Gastroesophageal sphincter (tissue), 3 donors: ENCODE results near the gene JAML.

Experiments
- EP300 ChIP-seq: sonication (generic); formaldehyde crosslinking; IDR thresholded peaks from one replicate; pipeline ENCODE4 v1.6.1; 2017; ENCODE audit warnings: antibody characterized with exemption, mild to moderate bottlenecking
- POLR2A ChIP-seq, 2 donors: fragments of 450-650 bp; IDR thresholded peaks; one replicate each; pipeline ENCODE4 v1.6.1; 2017; ENCODE audit warnings: antibody characterized with exemption in 2 of 2, mild to moderate bottlenecking in 2 of 2, moderate library complexity in 1 of 2
- POLR2AphosphoS5 ChIP-seq: sonication (generic); formaldehyde crosslinking; IDR thresholded peaks from one replicate; pipeline ENCODE4 v1.6.1; 2017; ENCODE audit warnings: antibody characterized with exemption
- TF ChIP-seq, protein P1 (sequence below), 4 experiments: fragments of 200-600 bp in 2 of 4; fragments of 450-650 bp in 2 of 4; sonication (generic) in 1 of 4; IDR thresholded peaks; one replicate each; pipeline ENCODE4 v1.5.1; 2017 to 2019; ENCODE audit warnings: antibody characterized with exemption in 4 of 4, mild to moderate bottlenecking in 2 of 4, moderate library complexity in 2 of 4

DNA sequence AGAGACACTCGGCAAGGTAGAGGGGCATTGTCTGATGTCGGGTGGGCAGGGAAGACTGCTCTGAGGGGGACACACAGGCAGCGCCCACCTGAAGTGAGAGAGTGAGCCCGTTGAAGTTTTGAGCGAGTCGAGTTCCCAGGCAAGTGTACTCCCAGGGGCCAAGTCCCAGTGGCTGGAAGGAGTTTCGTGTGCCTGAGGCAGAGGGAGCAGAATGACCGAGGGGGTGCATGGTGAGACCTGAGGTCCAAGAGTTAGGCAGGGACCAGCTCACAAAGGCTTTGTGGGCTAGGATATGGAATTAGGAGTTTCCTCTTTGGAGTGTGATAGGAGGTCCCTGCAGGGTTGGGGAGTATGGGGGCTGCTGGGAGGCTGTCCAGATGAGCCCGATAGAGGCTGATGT, 54.6 kb downstream of the JAML start:
- TF ChIP-seq, protein P1, sequence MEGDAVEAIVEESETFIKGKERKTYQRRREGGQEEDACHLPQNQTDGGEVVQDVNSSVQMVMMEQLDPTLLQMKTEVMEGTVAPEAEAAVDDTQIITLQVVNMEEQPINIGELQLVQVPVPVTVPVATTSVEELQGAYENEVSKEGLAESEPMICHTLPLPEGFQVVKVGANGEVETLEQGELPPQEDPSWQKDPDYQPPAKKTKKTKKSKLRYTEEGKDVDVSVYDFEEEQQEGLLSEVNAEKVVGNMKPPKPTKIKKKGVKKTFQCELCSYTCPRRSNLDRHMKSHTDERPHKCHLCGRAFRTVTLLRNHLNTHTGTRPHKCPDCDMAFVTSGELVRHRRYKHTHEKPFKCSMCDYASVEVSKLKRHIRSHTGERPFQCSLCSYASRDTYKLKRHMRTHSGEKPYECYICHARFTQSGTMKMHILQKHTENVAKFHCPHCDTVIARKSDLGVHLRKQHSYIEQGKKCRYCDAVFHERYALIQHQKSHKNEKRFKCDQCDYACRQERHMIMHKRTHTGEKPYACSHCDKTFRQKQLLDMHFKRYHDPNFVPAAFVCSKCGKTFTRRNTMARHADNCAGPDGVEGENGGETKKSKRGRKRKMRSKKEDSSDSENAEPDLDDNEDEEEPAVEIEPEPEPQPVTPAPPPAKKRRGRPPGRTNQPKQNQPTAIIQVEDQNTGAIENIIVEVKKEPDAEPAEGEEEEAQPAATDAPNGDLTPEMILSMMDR (IDR thresholded peaks at IDR 0.05): no peak
- TF ChIP-seq POLR2A (IDR thresholded peaks at IDR 0.05) (no peak), POLR2AphosphoS5 (no peak), EP300 (no peak)
